GM12892 (cell line): Measurements from ENCODE around the gene PTPN21.

Source experiments
- POLR2A ChIP-seq: IDR thresholded peaks from 2 replicates; pipeline ENCODE4 v1.6.1; 2011; ENCODE audit warnings: low read depth, low read length, control low read depth
- TAF1 ChIP-seq: IDR thresholded peaks from 2 replicates; pipeline ENCODE4 v1.6.1; 2011; ENCODE audit warnings: low read depth, mild to moderate bottlenecking, control low read depth, low read length, borderline replicate concordance

DNA sequence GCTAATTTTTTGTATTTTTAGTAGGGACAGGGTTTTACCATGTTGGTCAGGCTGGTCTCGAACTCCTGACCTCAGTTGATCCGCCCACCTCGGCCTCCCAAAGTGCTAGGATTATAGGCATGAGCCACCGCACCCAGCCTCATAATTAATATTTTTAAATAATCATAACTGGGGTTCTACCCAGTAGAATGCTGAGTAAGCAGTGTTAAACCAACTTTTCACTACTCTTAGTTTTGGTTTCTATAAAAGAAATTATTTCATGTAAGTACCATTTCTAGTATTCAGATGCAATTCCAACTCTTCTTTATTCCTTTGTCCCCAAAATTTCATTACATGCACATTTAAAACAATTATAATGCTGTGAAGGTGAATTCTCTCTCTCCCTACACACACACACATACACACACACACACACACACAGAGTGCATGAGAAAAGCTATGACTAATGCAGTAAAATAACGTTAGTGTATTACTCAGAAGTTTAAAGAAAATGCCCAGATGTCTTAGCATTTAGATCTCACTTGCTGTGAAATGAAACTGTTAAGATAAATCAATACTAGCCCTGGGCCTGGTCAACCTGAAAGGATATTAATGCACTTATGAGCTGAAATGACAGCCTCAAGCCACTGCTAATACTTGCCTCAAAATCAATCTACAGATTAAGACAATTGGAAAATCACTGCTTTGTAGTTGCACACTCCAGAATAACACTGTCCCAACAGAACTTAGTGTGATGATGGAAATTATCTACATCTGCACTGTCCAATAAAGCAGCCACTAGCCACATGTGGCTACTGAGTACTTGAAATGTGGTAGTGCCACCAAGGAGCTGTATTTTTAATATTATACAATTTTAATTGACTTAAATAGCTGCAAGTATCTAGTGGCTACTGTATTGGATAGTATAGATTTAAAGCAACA lies 36.0 kb downstream of the PTPN21 start:
- TF ChIP-seq TAF1 (no peak), POLR2A (no peak)
